ENCODE data around the gene ZNRF1.

- TF ChIP-seq CTCF (conservative IDR thresholded peaks at IDR 0.05; ENCODE audit: low read depth, low read length) (no peak), MAZ (IDR thresholded peaks at IDR 0.05; ENCODE audit: borderline replicate concordance, low read depth, low read length) (no peak), POLR2A (IDR thresholded peaks at IDR 0.05; ENCODE audit: low read depth, low read length) (no peak), CHD1 (IDR thresholded peaks at IDR 0.05; ENCODE audit: low read depth, low read length) (no peak)
Observed at GRCh38 chr16:75095204-75095621, 96.4 kb downstream of the ZNRF1 start.
